K562 (cell line): ENCODE measurements around the gene TTLL3.

Source experiments
- GTF2E2 ChIP-seq: fragments of 200-800 bp; sonication (Bioruptor generic); IDR thresholded peaks from 2 replicates; pipeline ENCODE4 v1.6.1; 2016; ENCODE audit warnings: missing genetic modification characterization, missing compliant biosample characterization
- HDAC2 ChIP-seq: fragments of 450-650 bp; IDR thresholded peaks from 2 replicates; pipeline ENCODE4 v1.6.1; 2016; ENCODE audit warnings: mild to moderate bottlenecking
- JUN ChIP-seq, 2 experiments: sonication (generic) in 1 of 2; formaldehyde crosslinking in 1 of 2; IDR thresholded peaks; 2 replicates each; pipeline versions ENCODE4 v1.6.1 to v1.8.0; 2012 to 2022; ENCODE audit warnings: borderline replicate concordance in 2 of 2, mild to moderate bottlenecking in 2 of 2, improper control_type of control experiment in 1 of 2, low read depth in 1 of 2, low read length in 1 of 2, missing genetic modification reagents in 1 of 2
- SAFB2 ChIP-seq: fragments of 200-400 bp; formaldehyde crosslinking; IDR thresholded peaks from 2 replicates; pipeline ENCODE4 v1.6.1; 2018; ENCODE audit warnings: borderline replicate concordance, low read length, low read depth, moderate library complexity; ENCODE audit not compliant: severe bottlenecking
- SAP30 ChIP-seq: fragments of 200-600 bp; sonication (generic); IDR thresholded peaks from 2 replicates; pipeline ENCODE4 v1.6.1; 2012; ENCODE audit warnings: borderline replicate concordance, low read depth, mild to moderate bottlenecking, moderate library complexity, low read length, control low read depth, inconsistent platforms; ENCODE audit not compliant: insufficient read depth, poor library complexity, severe bottlenecking
- SREBF1 ChIP-seq: fragments of 150-350 bp; IDR thresholded peaks from 2 replicates; pipeline ENCODE4 v1.6.1; 2014; ENCODE audit warnings: antibody characterized with exemption, low read depth, low read length, borderline replicate concordance
- TAF1 ChIP-seq: IDR thresholded peaks from 2 replicates; pipeline ENCODE4 v1.6.1; 2011; ENCODE audit warnings: mild to moderate bottlenecking, low read length, moderate library complexity; ENCODE audit not compliant: insufficient read depth, control insufficient read depth, severe bottlenecking; ENCODE audit errors: extremely low read depth
- ZBTB49 ChIP-seq: sonication (generic); formaldehyde crosslinking; IDR thresholded peaks from 2 replicates; pipeline ENCODE4 v1.8.0; 2022; ENCODE audit warnings: missing genetic modification reagents, mild to moderate bottlenecking, borderline replicate concordance
- ZNF274 ChIP-seq: IDR thresholded peaks from 2 replicates; pipeline ENCODE4 v1.6.1; 2011; ENCODE audit warnings: low read depth, mild to moderate bottlenecking, low read length, moderate library complexity, borderline replicate concordance
- ZNF431 ChIP-seq: sonication (generic); formaldehyde crosslinking; IDR thresholded peaks from 2 replicates; pipeline ENCODE4 v1.8.0; 2022; ENCODE audit warnings: mild to moderate bottlenecking, missing genetic modification reagents
- TF ChIP-seq, protein P1 (sequence below), 3 experiments: IDR thresholded peaks in 2 of 3; conservative IDR thresholded peaks in 1 of 3; 2 replicates each; pipeline ENCODE4 v1.5.1; 2011 to 2012; ENCODE audit warnings: low read length in 3 of 3, mild to moderate bottlenecking in 3 of 3, control low read depth in 2 of 3, improper control_type of control experiment in 1 of 3, inconsistent platforms in 1 of 3, low read depth in 1 of 3, mixed read lengths in 1 of 3, moderate library complexity in 1 of 3; ENCODE audit not compliant: insufficient read depth in 2 of 3
- TF ChIP-seq, protein P2 (sequence below): sonication (generic); formaldehyde crosslinking; IDR thresholded peaks from 2 replicates; pipeline ENCODE4 v1.8.0; 2022; ENCODE audit warnings: mild to moderate bottlenecking, missing genetic modification reagents
- TF ChIP-seq, protein P3 (sequence below): sonication (generic); formaldehyde crosslinking; IDR thresholded peaks from 2 replicates; pipeline ENCODE4 v1.9.0; 2022; ENCODE audit warnings: mild to moderate bottlenecking, missing genetic modification reagents

DNA sequence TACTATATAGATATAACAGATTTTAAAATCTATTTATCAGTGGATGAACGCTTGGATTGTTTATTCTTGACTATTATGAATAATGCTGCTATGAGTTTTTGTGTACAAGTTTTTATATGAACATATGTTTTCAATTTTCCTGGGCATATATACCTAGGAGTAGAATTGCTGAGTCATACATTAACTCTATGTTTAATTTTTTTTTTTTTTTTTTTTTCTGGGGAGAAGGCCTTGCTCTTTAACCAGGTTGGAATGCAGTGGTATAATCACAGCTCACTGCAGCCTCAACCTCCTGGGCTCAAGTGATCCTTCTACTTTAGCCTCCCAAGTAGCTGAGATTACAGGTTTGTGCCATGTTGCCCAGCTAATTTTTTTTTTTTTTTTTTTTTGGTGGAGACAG lies 60.9 kb downstream of the TTLL3 start:
- TF ChIP-seq ZBTB49 (CRISPR knock-in tag) (no peak), ZNF274 (no peak), SREBF1 (no peak), GTF2E2 (tag) (no peak), JUN (IDR thresholded peaks at IDR 0.05; ENCODE audit: borderline replicate concordance, low read depth, low read length) (no peak), JUN (CRISPR knock-in tag; IDR thresholded peaks at IDR 0.05; ENCODE audit: borderline replicate concordance) (no peak), ZNF431 (CRISPR knock-in tag) (no peak), SAP30 (no peak), HDAC2 (no peak), TAF1 (no peak), SAFB2 (no peak)
- TF ChIP-seq, protein P1, sequence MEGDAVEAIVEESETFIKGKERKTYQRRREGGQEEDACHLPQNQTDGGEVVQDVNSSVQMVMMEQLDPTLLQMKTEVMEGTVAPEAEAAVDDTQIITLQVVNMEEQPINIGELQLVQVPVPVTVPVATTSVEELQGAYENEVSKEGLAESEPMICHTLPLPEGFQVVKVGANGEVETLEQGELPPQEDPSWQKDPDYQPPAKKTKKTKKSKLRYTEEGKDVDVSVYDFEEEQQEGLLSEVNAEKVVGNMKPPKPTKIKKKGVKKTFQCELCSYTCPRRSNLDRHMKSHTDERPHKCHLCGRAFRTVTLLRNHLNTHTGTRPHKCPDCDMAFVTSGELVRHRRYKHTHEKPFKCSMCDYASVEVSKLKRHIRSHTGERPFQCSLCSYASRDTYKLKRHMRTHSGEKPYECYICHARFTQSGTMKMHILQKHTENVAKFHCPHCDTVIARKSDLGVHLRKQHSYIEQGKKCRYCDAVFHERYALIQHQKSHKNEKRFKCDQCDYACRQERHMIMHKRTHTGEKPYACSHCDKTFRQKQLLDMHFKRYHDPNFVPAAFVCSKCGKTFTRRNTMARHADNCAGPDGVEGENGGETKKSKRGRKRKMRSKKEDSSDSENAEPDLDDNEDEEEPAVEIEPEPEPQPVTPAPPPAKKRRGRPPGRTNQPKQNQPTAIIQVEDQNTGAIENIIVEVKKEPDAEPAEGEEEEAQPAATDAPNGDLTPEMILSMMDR (IDR thresholded peaks at IDR 0.05 in 2 of 3, conservative IDR thresholded peaks at IDR 0.05 in 1 of 3; ENCODE audit: insufficient read depth in 2 of 3, low read depth in 1 of 3, low read length in 3 of 3) = no peak
- TF ChIP-seq, protein P2, sequence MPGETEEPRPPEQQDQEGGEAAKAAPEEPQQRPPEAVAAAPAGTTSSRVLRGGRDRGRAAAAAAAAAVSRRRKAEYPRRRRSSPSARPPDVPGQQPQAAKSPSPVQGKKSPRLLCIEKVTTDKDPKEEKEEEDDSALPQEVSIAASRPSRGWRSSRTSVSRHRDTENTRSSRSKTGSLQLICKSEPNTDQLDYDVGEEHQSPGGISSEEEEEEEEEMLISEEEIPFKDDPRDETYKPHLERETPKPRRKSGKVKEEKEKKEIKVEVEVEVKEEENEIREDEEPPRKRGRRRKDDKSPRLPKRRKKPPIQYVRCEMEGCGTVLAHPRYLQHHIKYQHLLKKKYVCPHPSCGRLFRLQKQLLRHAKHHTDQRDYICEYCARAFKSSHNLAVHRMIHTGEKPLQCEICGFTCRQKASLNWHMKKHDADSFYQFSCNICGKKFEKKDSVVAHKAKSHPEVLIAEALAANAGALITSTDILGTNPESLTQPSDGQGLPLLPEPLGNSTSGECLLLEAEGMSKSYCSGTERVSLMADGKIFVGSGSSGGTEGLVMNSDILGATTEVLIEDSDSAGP (CRISPR knock-in tag) = no peak
- TF ChIP-seq, protein P3, sequence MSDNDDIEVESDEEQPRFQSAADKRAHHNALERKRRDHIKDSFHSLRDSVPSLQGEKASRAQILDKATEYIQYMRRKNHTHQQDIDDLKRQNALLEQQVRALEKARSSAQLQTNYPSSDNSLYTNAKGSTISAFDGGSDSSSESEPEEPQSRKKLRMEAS = no peak
